Lower leg skin (tissue), 4 donors: ENCODE results near the gene TMCC1. TPM values are rescaled to one million over a fixed set of nuclear protein-coding genes. Genes with fewer than 3 reads are reported as not detected.

Experiments
- DNase-seq, 2 donors: peaks; one replicate each; pipeline ENCODE4 v3.0.0-alpha.2; 2019; ENCODE audit warnings: low spot score in 2 of 2
- H3K4me3 ChIP-seq: fragments of 200-600 bp; sonication (generic); 2 replicates; pipeline ENCODE4 v1.5.1; 2017; ENCODE audit warnings: mild to moderate bottlenecking, low read depth; ENCODE audit not compliant: poor library complexity, severe bottlenecking
- POLR2A ChIP-seq, 2 donors: fragments of 450-650 bp; IDR thresholded peaks; one replicate each; pipeline ENCODE4 v1.6.1; 2016 to 2017; ENCODE audit warnings: antibody characterized with exemption in 2 of 2, mild to moderate bottlenecking in 1 of 2, moderate library complexity in 1 of 2
- WGBS, 2 donors: methylation state at CpG; one replicate each; pipeline ENCODE4 v1.1.5; 2018; 5-methylcytosine and 5-hydroxymethylcytosine counted together
- intact Hi-C: fragments of 100-400 bp; cut with DNase I; formaldehyde crosslinking; loops from one replicate; pipeline ENCODE4 v1.15.0; 2023; ENCODE audit warnings: low total_unique reads
- total RNA-seq, 4 donors: library from RNA; depleted of rRNA; stranded (reverse); fragments of >200 nt; gene quantifications; one replicate each; pipeline ENCODE4 v1.1.0, GENCODE V29; 2016
- TF ChIP-seq, protein P1 (sequence below), 3 donors: fragments of 450-650 bp; IDR thresholded peaks; one replicate each; pipeline ENCODE4 v1.5.1; 2016; ENCODE audit warnings: antibody characterized with exemption in 3 of 3, mild to moderate bottlenecking in 3 of 3, moderate library complexity in 2 of 3

Gene TMCC1
- total RNA-seq, 4 donors from 2014 or later: 15.1 to 28.6 (median 18.8) TPM

DNA sequence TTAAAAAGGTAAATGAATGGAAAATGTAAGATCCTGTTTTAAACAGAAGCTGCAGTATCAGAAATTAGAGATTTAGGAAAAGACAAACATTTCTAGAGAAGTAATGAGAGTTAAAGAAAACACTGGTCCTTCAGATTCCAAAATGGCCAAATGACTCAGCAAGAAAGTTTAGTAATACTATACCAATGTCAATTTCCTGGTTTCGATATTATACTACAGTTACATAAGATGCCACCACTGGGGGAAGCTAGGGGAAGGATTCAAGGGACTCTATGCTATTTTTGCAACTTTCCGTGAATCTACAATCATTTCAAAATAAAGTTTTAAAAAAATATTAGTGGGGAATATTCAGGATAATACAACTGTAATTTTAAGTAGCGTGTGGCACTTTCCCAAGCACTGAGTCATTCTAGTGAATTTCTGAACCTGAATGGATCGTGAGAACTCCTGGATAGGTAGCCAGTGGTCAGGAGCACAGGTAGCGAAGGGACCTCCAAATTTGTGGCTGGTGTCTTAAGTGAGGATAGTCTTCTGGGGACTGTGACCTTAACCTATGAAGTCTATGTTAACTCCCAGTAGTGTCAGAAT, 37.6 kb downstream of the TMCC1 start:
- H3K4me3 ChIP-seq: no peak overlapping the region
- 74 to 76% methylated on average over 5 of the region's 5 CpGs for WGBS, 2 donors
- no peak for DNase-seq
- intact Hi-C loops: no loop called here
- TF ChIP-seq POLR2A (IDR thresholded peaks at IDR 0.05): no peak
- TF ChIP-seq, protein P1, sequence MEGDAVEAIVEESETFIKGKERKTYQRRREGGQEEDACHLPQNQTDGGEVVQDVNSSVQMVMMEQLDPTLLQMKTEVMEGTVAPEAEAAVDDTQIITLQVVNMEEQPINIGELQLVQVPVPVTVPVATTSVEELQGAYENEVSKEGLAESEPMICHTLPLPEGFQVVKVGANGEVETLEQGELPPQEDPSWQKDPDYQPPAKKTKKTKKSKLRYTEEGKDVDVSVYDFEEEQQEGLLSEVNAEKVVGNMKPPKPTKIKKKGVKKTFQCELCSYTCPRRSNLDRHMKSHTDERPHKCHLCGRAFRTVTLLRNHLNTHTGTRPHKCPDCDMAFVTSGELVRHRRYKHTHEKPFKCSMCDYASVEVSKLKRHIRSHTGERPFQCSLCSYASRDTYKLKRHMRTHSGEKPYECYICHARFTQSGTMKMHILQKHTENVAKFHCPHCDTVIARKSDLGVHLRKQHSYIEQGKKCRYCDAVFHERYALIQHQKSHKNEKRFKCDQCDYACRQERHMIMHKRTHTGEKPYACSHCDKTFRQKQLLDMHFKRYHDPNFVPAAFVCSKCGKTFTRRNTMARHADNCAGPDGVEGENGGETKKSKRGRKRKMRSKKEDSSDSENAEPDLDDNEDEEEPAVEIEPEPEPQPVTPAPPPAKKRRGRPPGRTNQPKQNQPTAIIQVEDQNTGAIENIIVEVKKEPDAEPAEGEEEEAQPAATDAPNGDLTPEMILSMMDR (IDR thresholded peaks at IDR 0.05): no peak

DNA sequence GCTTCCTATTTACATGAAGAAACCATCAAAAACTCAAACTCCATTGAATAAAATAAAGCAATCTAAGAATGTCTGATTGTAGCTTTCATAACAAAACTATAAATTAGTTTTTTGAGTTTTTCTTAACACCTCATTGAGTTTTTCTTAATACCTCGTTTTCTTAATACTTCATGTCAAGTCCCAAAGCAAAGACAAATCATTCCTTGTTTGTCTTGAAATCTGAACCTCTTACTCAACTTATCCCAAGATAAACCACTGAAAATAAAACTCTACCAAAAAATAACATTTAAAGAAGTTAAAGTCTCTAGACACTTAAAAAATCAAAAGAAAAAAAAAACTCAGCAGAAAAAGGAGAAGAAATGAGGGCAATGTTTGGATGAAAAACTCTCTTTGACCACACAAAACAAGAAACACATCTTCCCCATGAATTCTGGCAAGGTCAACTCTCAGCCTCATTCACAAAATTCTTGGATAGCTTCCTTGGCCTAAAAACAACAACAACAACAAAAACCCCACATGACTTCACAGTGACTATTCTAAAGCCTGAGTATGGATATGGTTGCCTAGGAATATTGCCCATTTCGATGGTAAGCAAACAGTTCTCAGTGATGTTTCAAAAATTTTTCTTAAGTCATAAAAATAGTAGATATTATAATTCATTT, 38.2 kb downstream of the TMCC1 start:
- H3K4me3 ChIP-seq: no peak overlapping the region
- no peak for TF ChIP-seq POLR2A (IDR thresholded peaks at IDR 0.05)
- TF ChIP-seq, protein P1 (IDR thresholded peaks at IDR 0.05): no peak
- DNase-seq: no peak
- 54% methylated on average over 2 of the region's 2 CpGs for WGBS, 2 donors
- intact Hi-C loops: no loop called here

DNA sequence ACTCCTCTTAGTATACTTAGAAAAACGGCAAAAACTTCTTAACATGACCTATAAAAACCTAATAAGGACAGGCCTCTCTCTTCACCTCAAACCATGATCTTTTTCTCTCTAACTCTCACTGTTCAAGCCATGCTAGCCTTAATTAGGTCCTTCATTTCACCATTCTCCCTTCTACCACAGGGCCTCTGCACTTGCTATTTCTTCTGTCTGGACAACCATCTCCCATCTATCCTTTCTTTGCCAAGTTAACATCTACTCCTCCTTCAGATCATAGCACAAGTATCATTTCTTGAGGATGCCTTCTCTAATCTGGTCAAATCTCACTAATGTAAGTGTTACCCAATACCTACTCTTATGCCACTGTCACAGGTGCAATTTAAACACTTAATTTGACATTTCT, 39.1 kb downstream of the TMCC1 start:
- intact Hi-C loops: no loop called here
- TF ChIP-seq, protein P1 (IDR thresholded peaks at IDR 0.05): no peak
- no peak for TF ChIP-seq POLR2A (IDR thresholded peaks at IDR 0.05)
- H3K4me3 ChIP-seq: no peak overlapping the region
- 97 to 100% methylated on average over 1 of the region's 1 CpG for WGBS, 2 donors
- DNase-seq: no peak

DNA sequence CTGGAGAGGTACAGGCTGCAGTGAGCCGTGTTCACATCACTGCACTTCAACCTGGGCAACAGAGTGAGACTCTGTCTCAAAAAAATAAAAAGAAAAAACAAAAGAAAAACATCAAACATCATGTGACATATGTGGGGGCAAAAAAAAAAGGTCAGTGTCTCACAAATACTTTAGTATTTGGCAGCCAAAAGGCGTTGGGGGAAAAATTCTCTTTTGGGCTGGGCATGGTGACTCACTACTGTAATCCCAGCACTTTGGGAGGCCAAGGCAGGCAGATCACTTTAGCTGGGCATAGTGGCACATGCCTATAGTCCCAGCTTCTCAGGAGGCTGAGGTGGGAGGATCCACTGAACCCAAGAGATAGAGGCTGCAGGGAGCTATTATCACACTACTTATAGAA, 47.6 kb downstream of the TMCC1 start:
- intact Hi-C loops: no loop called here
- DNase-seq: no peak
- 64 to 67% methylated on average over 2 of the region's 2 CpGs for WGBS, 2 donors
- H3K4me3 ChIP-seq: no peak overlapping the region
- TF ChIP-seq, protein P1 (IDR thresholded peaks at IDR 0.05): no peak
- no peak for TF ChIP-seq POLR2A (IDR thresholded peaks at IDR 0.05)

DNA sequence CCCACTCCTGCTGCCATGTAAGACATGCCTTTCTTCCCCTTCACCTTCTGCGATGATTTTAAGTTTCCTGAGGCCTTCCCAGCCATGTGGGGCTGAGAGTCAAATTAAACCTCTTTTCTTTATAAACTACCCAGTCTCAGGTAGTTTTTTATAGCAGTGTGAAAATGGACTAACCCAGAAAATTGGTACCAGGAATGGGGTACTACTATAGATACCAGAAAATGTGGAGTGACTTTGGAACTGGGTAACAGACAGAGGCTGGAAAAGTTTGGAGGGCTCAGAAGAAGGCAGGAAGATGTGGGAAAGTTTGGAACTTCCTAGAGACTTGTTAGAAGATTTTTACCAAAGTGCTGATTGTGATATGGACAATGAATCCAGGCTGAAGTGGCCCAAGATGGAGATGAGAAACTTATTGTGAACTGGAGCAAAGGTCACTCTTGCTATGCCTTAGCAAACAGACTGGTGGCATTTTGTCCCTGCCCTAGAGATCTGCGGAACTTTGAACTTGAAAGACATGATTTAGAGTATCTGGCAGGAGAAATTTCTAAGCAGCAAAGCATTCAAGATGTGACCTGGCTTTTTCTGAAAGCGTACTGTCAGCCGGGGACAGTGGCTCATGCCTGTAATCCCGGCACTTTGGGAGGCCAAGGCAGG, 52.7 kb downstream of the TMCC1 start:
- no peak for DNase-seq
- intact Hi-C loops: no loop called here
- H3K4me3 ChIP-seq: no peak overlapping the region
- TF ChIP-seq POLR2A (IDR thresholded peaks at IDR 0.05): no peak
- TF ChIP-seq, protein P1 (IDR thresholded peaks at IDR 0.05): no peak
- WGBS, 2 donors: 95% methylated on average over 5 of the region's 5 CpGs
